Kidney (tissue), 14 donors: ENCODE measurements around the gene TBC1D10A. TPM values are rescaled to one million over a fixed set of nuclear protein-coding genes. Genes with fewer than 3 reads are reported as not detected.
A peak's percentile ranks its signal among the peaks of the same experiment; 100 is the strongest.

Experiments
- DNase-seq, 5 donors: peaks; one replicate each; pipeline ENCODE4 v3.0.0-alpha.2; 2013 to 2020
- FAIRE-seq: peaks from 2 replicates; lab custom pipeline; 2012; peaks lifted over from hg19 to GRCh38; lab: Jason Lieb, UNC
- H3K27ac ChIP-seq, 2 donors: one replicate each; pipeline ENCODE4 v1.7.0; 2013; ENCODE audit warnings: low read depth in 2 of 2, low read length in 2 of 2, inconsistent platforms in 1 of 2
- H3K27me3 ChIP-seq: one replicate; pipeline ENCODE4 v1.7.1; 2013; ENCODE audit warnings: low read length, inconsistent platforms; ENCODE audit not compliant: control insufficient read depth, insufficient read depth
- H3K36me3 ChIP-seq, 3 donors: one replicate each; pipeline versions ENCODE4 v1.7.0 to v1.7.1; 2013; ENCODE audit warnings: low read length in 3 of 3, control low read depth in 1 of 3, inconsistent platforms in 1 of 3; ENCODE audit not compliant: insufficient read depth in 3 of 3, control insufficient read depth in 2 of 3
- H3K4me1 ChIP-seq, 3 donors: one replicate each; pipeline versions ENCODE4 v1.7.0 to v1.7.1; 2013; ENCODE audit warnings: low read length in 3 of 3, inconsistent platforms in 1 of 3, low read depth in 1 of 3; ENCODE audit not compliant: control insufficient read depth in 2 of 3, insufficient read depth in 2 of 3
- H3K4me3 ChIP-seq, 3 donors: one replicate each; pipeline versions ENCODE4 v1.7.0 to v1.8.1; 2013; ENCODE audit warnings: low read length in 3 of 3, control low read depth in 1 of 3, inconsistent platforms in 1 of 3
- H3K9ac ChIP-seq, 3 donors: one replicate each; pipeline versions ENCODE4 v1.7.0 to v1.7.1; 2013; ENCODE audit warnings: low read length in 3 of 3, control low read depth in 1 of 3, inconsistent platforms in 1 of 3
- H3K9me3 ChIP-seq, 3 donors: one replicate each; pipeline versions ENCODE4 v1.7.0 to v1.7.1; 2013; ENCODE audit warnings: low read length in 3 of 3, control low read depth in 1 of 3, inconsistent platforms in 1 of 3; ENCODE audit not compliant: control insufficient read depth in 2 of 3, insufficient read depth in 1 of 3
- CTCF ChIP-seq: IDR thresholded peaks from 3 replicates; pipeline ENCODE4 v1.5.1; 2012; ENCODE audit warnings: mild to moderate bottlenecking, moderate library complexity, borderline replicate concordance; ENCODE audit not compliant: insufficient read depth; ENCODE audit errors: extremely low read depth
- intact Hi-C: fragments of 100-400 bp; cut with DNase I; formaldehyde crosslinking; loops from one replicate; pipeline ENCODE4 v1.11.1; 2022
- polyA plus RNA-seq: library from polyadenylated mRNA; stranded (reverse); fragments of 350-450 nt; fragmentation: Illumina TruSeq; extraction: RNeasy Lipid Tissue Mini Kit (QIAGEN cat#74804); gene quantifications from one replicate; pipeline ENCODE4 v1.2.3, GENCODE V29; 2014; ENCODE audit warnings: low read depth, low replicate concordance; ENCODE audit not compliant: insufficient read depth
- total RNA-seq: library from RNA; stranded (reverse); fragmentation: NEBNext Ultra II Directional; extraction: Animal tissue kit (Norgen Biotek cat#: 25700); gene quantifications from one replicate; pipeline ENCODE4 v1.2.1, GENCODE V29; 2021
- donor health status: control.
- donor health status: control.
- donor health status: control.
- donor health status: control.
- donor health status: control.
- donor health status: DM: yes; HTN: yes; CAD: no.
- donor health status: Normal renal cell carcinoma (clear cell type).

The TBC1D10A gene
- total and polyA plus RNA-seq, 2 donors from 2014 or later = 31.0 to 34.5 TPM

GRCh38 chr22:30272781-30273601 lies 53.8 kb downstream of the TBC1D10A start:
- Histone ChIP-seq H3K4me1 (peaks cover 0 to 2% (median 0%) of the 10 kb centered on the region in 3 donors), H3K4me3 (no peak overlapping the region), H3K36me3 (no peaks in the 10 kb centered on the region), H3K9me3 (no peaks in the 10 kb centered on the region), H3K27ac (no peak overlapping the region), H3K9ac (no peak overlapping the region), H3K27me3 (no peaks in the 10 kb centered on the region)
- FAIRE-seq (no peak), DNase-seq (no peak)
- no peak for TF ChIP-seq CTCF
- intact Hi-C loops = no loop called here

GRCh38 chr22:30270832-30271231 lies 55.9 kb downstream of the TBC1D10A start:
- no peak overlapping the region for H3K9ac ChIP-seq
- no peak overlapping the region for H3K4me3 ChIP-seq
- no peak for FAIRE-seq
- no peaks in the 10 kb centered on the region for H3K9me3 ChIP-seq
- peak in 2 of 5 donors; percentile 36 to 85 for DNase-seq
- no peaks in the 10 kb centered on the region for H3K36me3 ChIP-seq
- no peaks in the 10 kb centered on the region for H3K4me1 ChIP-seq
- TF ChIP-seq CTCF = no peak
- intact Hi-C loops = no loop called here
- no peak overlapping the region for H3K27ac ChIP-seq
- H3K27me3 ChIP-seq = no peaks in the 10 kb centered on the region

GRCh38 chr22:30268331-30268730 lies 58.4 kb downstream of the TBC1D10A start:
- intact Hi-C loops = loop anchor here (5.0 kb wide), 1 partner anchor 119 kb away; the partner anchor contains the start of gene RNF215
- H3K27ac ChIP-seq = no peak overlapping the region

More at GRCh38 chr22:30268331-30268730, 58.4 kb downstream of the TBC1D10A start:
- FAIRE-seq (no peak), DNase-seq (peak in 1 of 5 donors; percentile 70)
- H3K4me3 ChIP-seq = no peak overlapping the region
- H3K9ac ChIP-seq = no peak overlapping the region
- TF ChIP-seq CTCF = no peak
- H3K9me3 ChIP-seq = no peaks in the 10 kb centered on the region
- peaks cover 0 to under 1% (median 0%) of the 10 kb centered on the region in 3 donors for H3K4me1 ChIP-seq
- H3K36me3 ChIP-seq = no peaks in the 10 kb centered on the region
- no peaks in the 10 kb centered on the region for H3K27me3 ChIP-seq
